Endothelial cell of umbilical vein (primary cell): ENCODE measurements around the gene PABPC1L2B. TPM values are rescaled to one million over a fixed set of nuclear protein-coding genes. Genes with fewer than 3 reads are reported as not detected.
"Not testable (repeated sequence)": the region's sequence is repeated elsewhere in the genome, so short reads cannot be mapped to it uniquely, and the experiment has no call there.

Experiments used
- BruUV-seq: library from RNA; stranded (reverse); fragments of 400-500 nt; replicated peaks from 2 replicates; lab custom pipeline; 2021; lab: Mats Ljungman, UMichigan
- CTCF ChIA-PET: fragments of 300-600, 350-600 bp; sonication (Branson Sonifier 250); formaldehyde crosslinking; loops from one replicate; lab custom pipeline; 2021; ENCODE audit warnings: antibody characterized with exemption, inconsistent platforms; lab: Charles Lee
- POLR2A ChIA-PET: fragments of 300-600, 350-600 bp; sonication (Branson Sonifier 250); formaldehyde crosslinking; loops from one replicate; lab custom pipeline; 2021; ENCODE audit warnings: antibody characterized with exemption, inconsistent platforms; lab: Charles Lee
- DNase-seq: peaks from one replicate; pipeline ENCODE4 v3.0.0-alpha.2; 2011; ENCODE audit warnings: low read depth, low spot score
- FAIRE-seq: peaks from 2 replicates; lab custom pipeline; 2011; peaks lifted over from hg19 to GRCh38; lab: Jason Lieb, UNC
- H2AFZ ChIP-seq: 2 replicates; pipeline ENCODE4 v1.6.0; 2012; ENCODE audit warnings: low read depth, low read length, control low read depth, inconsistent platforms
- H3K27ac ChIP-seq: 2 replicates; pipeline ENCODE4 v1.5.1; 2011; ENCODE audit warnings: low read depth, mild to moderate bottlenecking, control low read depth, low read length, moderate library complexity; ENCODE audit not compliant: insufficient read depth
- H3K27me3 ChIP-seq, 2 experiments: 2 replicates each; pipeline versions ENCODE4 v1.6.0 to v1.6.1; 2011; ENCODE audit warnings: low read length in 2 of 2, mixed read lengths in 1 of 2; ENCODE audit not compliant: control insufficient read depth in 2 of 2, insufficient read depth in 2 of 2
- H3K36me3 ChIP-seq, 2 experiments: 2 replicates in 1 of 2; 3 replicates in 1 of 2; pipeline ENCODE4 v1.5.1; 2011; ENCODE audit warnings: low read length in 2 of 2, mild to moderate bottlenecking in 1 of 2, moderate library complexity in 1 of 2; ENCODE audit not compliant: control insufficient read depth in 2 of 2, insufficient read depth in 2 of 2; ENCODE audit errors: extremely low read depth in 1 of 2
- H3K4me1 ChIP-seq: 3 replicates; pipeline ENCODE4 v1.5.1; 2011; ENCODE audit warnings: mild to moderate bottlenecking, low read length; ENCODE audit not compliant: control insufficient read depth, insufficient read depth; ENCODE audit errors: extremely low read depth
- H3K4me2 ChIP-seq: 2 replicates; pipeline ENCODE4 v1.6.1; 2011; ENCODE audit warnings: low read length, control low read depth, mixed read lengths; ENCODE audit not compliant: insufficient read depth
- H3K4me3 ChIP-seq, 3 experiments: fragments of 200-600 bp in 1 of 3; sonication (generic), shearing (Covaris generic) in 1 of 3; replicated peaks in 1 of 3; 2 replicates each; pipeline ENCODE4 v1.5.1; 2011 to 2016; ENCODE audit warnings: control low read depth in 3 of 3, low read length in 3 of 3, mild to moderate bottlenecking in 2 of 3, inconsistent platforms in 1 of 3, low read depth in 1 of 3, moderate library complexity in 1 of 3; ENCODE audit not compliant: insufficient read depth in 1 of 3
- H3K79me2 ChIP-seq: 2 replicates; pipeline ENCODE4 v1.6.0; 2012; ENCODE audit warnings: low read length, inconsistent platforms; ENCODE audit not compliant: control insufficient read depth, insufficient read depth
- H3K9ac ChIP-seq: replicated peaks from 2 replicates; pipeline ENCODE3; 2011; ENCODE audit warnings: low read length, control low read depth; ENCODE audit not compliant: insufficient read depth; ENCODE audit errors: extremely low read depth
- H3K9me1 ChIP-seq: replicated peaks from 3 replicates; pipeline ENCODE4 v1.6.0; 2011; ENCODE audit warnings: mild to moderate bottlenecking, low read length; ENCODE audit not compliant: control insufficient read depth, insufficient read depth; ENCODE audit errors: extremely low read depth
- H3K9me3 ChIP-seq: replicated peaks from 2 replicates; pipeline ENCODE4 v1.5.1; 2012; ENCODE audit warnings: low read length, inconsistent platforms; ENCODE audit not compliant: control insufficient read depth, insufficient read depth
- H4K20me1 ChIP-seq: replicated peaks from 2 replicates; pipeline ENCODE3; 2011; ENCODE audit warnings: mild to moderate bottlenecking, low read length; ENCODE audit not compliant: control insufficient read depth, insufficient read depth; ENCODE audit errors: extremely low read depth
- CTCF ChIP-seq, 2 donors: IDR thresholded peaks; 1 replicate in 1 of 2; 2 replicates in 1 of 2; pipeline ENCODE4 v1.5.1; 2011; ENCODE audit warnings: low read length in 2 of 2, mild to moderate bottlenecking in 2 of 2, moderate library complexity in 2 of 2, control low read depth in 1 of 2, inconsistent platforms in 1 of 2, low read depth in 1 of 2; ENCODE audit not compliant: insufficient read depth in 1 of 2; ENCODE audit errors: extremely low read depth in 1 of 2
- EZH2 ChIP-seq: IDR thresholded peaks from 2 replicates; pipeline ENCODE4 v1.6.1; 2012; ENCODE audit warnings: borderline replicate concordance, low read depth, mild to moderate bottlenecking, moderate library complexity, low read length, inconsistent platforms; ENCODE audit not compliant: severe bottlenecking
- FOS ChIP-seq: IDR thresholded peaks from 2 replicates; pipeline ENCODE4 v1.6.1; 2011; ENCODE audit warnings: mild to moderate bottlenecking, low read length, moderate library complexity, borderline replicate concordance; ENCODE audit not compliant: insufficient read depth
- GATA2 ChIP-seq: IDR thresholded peaks from 2 replicates; pipeline ENCODE4 v1.7.0; 2011; ENCODE audit warnings: low read depth, mild to moderate bottlenecking, moderate library complexity, mixed read lengths, low read length; ENCODE audit not compliant: insufficient read length, insufficient read depth
- JUN ChIP-seq: IDR thresholded peaks from 2 replicates; pipeline ENCODE4 v1.6.1; 2011; ENCODE audit warnings: borderline replicate concordance, low read depth; ENCODE audit not compliant: insufficient read length, insufficient read depth
- MAX ChIP-seq: IDR thresholded peaks from 2 replicates; pipeline ENCODE4 v1.6.1; 2011; ENCODE audit not compliant: insufficient read depth, insufficient read length
- MYC ChIP-seq: IDR thresholded peaks from one replicate; pipeline ENCODE4 v1.6.1; 2011; ENCODE audit warnings: mild to moderate bottlenecking, low read depth, low read length
- POLR2A ChIP-seq: IDR thresholded peaks from 2 replicates; pipeline ENCODE4 v1.6.1; 2012; ENCODE audit warnings: low read depth, mild to moderate bottlenecking, control low read depth, low read length
- POLR2AphosphoS5 ChIP-seq: IDR thresholded peaks from 2 replicates; pipeline ENCODE4 v1.6.1; 2012; ENCODE audit warnings: low read depth, mild to moderate bottlenecking, control low read depth, low read length, moderate library complexity; ENCODE audit not compliant: insufficient read depth
- dilution Hi-C: fragments of 300-500 bp; cut with MboI; formaldehyde crosslinking; loops from one replicate; pipeline ENCODE4 v1.15.0; 2019; ENCODE audit warnings: low sequenced_read_pairs; ENCODE audit not compliant: extremely low pct_ligation_motif_present
- intact Hi-C: fragments of 100-400 bp; cut with micrococcal nuclease; formaldehyde crosslinking; loops from one replicate; pipeline ENCODE4 v1.10.0; 2022
- polyA plus RNA-seq, 4 experiments: library from polyadenylated mRNA; depleted of rRNA in 3 of 4; stranded (reverse) in 3 of 4; unstranded in 1 of 4; fragments of >200 nt; gene quantifications; 2 replicates each; pipeline versions ENCODE4 v1.2.1 to v1.2.3, GENCODE V29; 2011 to 2012; ENCODE audit warnings: missing spikeins in 1 of 4
- total RNA-seq: library from RNA; stranded (reverse); gene quantifications from 2 replicates; pipeline ENCODE4 v1.2.3, GENCODE V29; 2021

Gene PABPC1L2B
- total and polyA plus RNA-seq, 2 donors (not counting 3 experiments of a cell fraction or from before 2014, with no cell fraction given), result not detected

GRCh38 chrX:73021361-73022092, 18.8 kb downstream of the PABPC1L2B start:
- Histone ChIP-seq H3K9me1 (no peaks in the 10 kb centered on the region), H3K4me3 (no peak overlapping the region), H3K4me2 (no peak overlapping the region), H3K4me1 (no peaks in the 10 kb centered on the region), H3K27ac (no peak overlapping the region), H3K9ac (no peak overlapping the region), H3K79me2 (no peaks in the 10 kb centered on the region), H3K9me3 (no peaks in the 10 kb centered on the region), H4K20me1 (no peaks in the 10 kb centered on the region), H2AFZ (no peak overlapping the region), H3K36me3 (no peaks in the 10 kb centered on the region), H3K27me3 (no peaks in the 10 kb centered on the region)
- DNase-seq (no peak), FAIRE-seq (no peak)
- TF ChIP-seq MAX (no peak), GATA2 (no peak), POLR2A (no peak), JUN (no peak), MYC (no peak), CTCF (IDR thresholded peaks at IDR 0.05; ENCODE audit: extremely low read depth in 1 of 2, insufficient read depth in 1 of 2, low read depth in 1 of 2, low read length in 2 of 2) (no peak), FOS (no peak), POLR2AphosphoS5 (no peak), EZH2 (no peak)
- BruUV-seq, result no TSS peak
- intact Hi-C loops, result no loop called here
- dilution Hi-C loops, result no loop called here
- POLR2A ChIA-PET, result no interaction called here
- CTCF ChIA-PET, result no interaction called here

- dilution Hi-C loops, result not testable (repeated sequence)
Measured at GRCh38 chrX:73022093-73022445, 19.3 kb downstream of the PABPC1L2B start.

More at GRCh38 chrX:73022093-73022445, 19.3 kb downstream of the PABPC1L2B start:
- H3K4me2 ChIP-seq, H4K20me1 ChIP-seq, H2AFZ ChIP-seq, H3K9me3 ChIP-seq, H3K79me2 ChIP-seq, H3K9ac ChIP-seq, CTCF ChIA-PET, BruUV-seq, FAIRE-seq, DNase-seq, H3K36me3 ChIP-seq, POLR2A ChIA-PET, H3K9me1 ChIP-seq, H3K4me1 ChIP-seq, intact Hi-C loops, H3K27ac ChIP-seq, H3K27me3 ChIP-seq, H3K4me3 ChIP-seq: not testable (repeated sequence)
